ENCODE measurements around the gene GHRH.

DNA sequence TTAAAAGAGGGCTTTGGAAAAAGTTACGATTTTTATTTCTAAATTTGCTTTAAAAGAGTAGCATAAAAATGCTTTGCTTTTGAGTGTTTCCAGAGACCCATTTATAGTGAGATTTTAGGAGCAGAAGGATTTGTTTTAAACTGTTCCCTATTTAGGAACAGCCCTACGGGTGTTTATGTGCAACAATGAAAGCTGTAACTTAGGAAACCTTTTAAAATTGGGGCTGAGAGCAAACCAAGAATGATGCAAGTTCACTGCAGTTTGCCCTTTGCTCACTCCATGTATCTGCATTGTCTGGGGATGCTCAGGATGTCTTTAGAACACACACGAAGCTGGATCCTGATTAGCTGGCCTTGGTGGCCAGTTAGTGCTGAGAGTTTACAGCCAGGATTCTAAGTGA, 40.9 kb downstream of the GHRH start:
- TF ChIP-seq EP300 (IDR thresholded peaks at IDR 0.05; ENCODE audit: borderline replicate concordance): no peak
- no peak for TF ChIP-seq ZBTB7A (IDR thresholded peaks at IDR 0.05; ENCODE audit: low read depth)
- TF ChIP-seq CEBPB (IDR thresholded peaks at IDR 0.05): no peak
- TF ChIP-seq NFIC (IDR thresholded peaks at IDR 0.05): no peak
- no peak for TF ChIP-seq TEAD4 (IDR thresholded peaks at IDR 0.05)
- no peak for TF ChIP-seq TAF1 (IDR thresholded peaks at IDR 0.05; ENCODE audit: low read depth)
